Gastrocnemius medialis (tissue), 4 donors: ENCODE measurements around the gene SLFNL1. TPM values are rescaled to one million over a fixed set of nuclear protein-coding genes. Genes with fewer than 3 reads are reported as not detected.

ENCODE experiments used
- ATAC-seq, 2 donors: fragments of 150-250 bp; one replicate each; pipeline ENCODE4 v1.9.1; 2016
- DNase-seq, 2 donors: peaks; one replicate each; pipeline ENCODE4 v3.0.0-alpha.2; 2019
- H3K27ac ChIP-seq, 4 donors: fragments of 200-600 bp; sonication (generic); 1 replicate in 1 of 4; 2 replicates in 3 of 4; pipeline ENCODE4 v1.5.1; 2016 to 2018; ENCODE audit warnings: mild to moderate bottlenecking in 2 of 4, moderate library complexity in 1 of 4
- H3K27me3 ChIP-seq, 3 donors: fragments of 200-600 bp; sonication (generic) in 2 of 3; 1 replicate in 1 of 3; 2 replicates in 2 of 3; pipeline versions ENCODE4 v1.5.1 to v1.6.0; 2016 to 2019; ENCODE audit warnings: mild to moderate bottlenecking in 1 of 3, moderate library complexity in 1 of 3
- H3K36me3 ChIP-seq, 2 donors: fragments of 200-600 bp; sonication (generic) in 1 of 2; one replicate each; pipeline ENCODE4 v1.5.1; 2017 to 2018
- H3K4me1 ChIP-seq, 2 donors: fragments of 200-600 bp; sonication (generic) in 1 of 2; one replicate each; pipeline ENCODE4 v1.5.1; 2016 to 2017; ENCODE audit warnings: mild to moderate bottlenecking in 2 of 2
- H3K4me3 ChIP-seq, 4 donors: fragments of 200-600 bp; sonication (generic) in 3 of 4; 1 replicate in 1 of 4; 2 replicates in 3 of 4; pipeline ENCODE4 v1.5.1; 2016 to 2019; ENCODE audit warnings: mild to moderate bottlenecking in 2 of 4
- H3K9me3 ChIP-seq, 3 donors: fragments of 200-600 bp; sonication (generic) in 2 of 3; 1 replicate in 1 of 3; 2 replicates in 2 of 3; pipeline ENCODE4 v1.5.1; 2016 to 2019
- CTCF ChIP-seq, 5 experiments: fragments of 450-650 bp in 3 of 5; fragments of 200-600 bp in 2 of 5; sonication (generic) in 2 of 5; IDR thresholded peaks in 4 of 5; conservative IDR thresholded peaks in 1 of 5; 1 replicate in 4 of 5; 2 replicates in 1 of 5; pipeline ENCODE4 v1.5.1; 2016 to 2019; ENCODE audit warnings: antibody characterized with exemption in 5 of 5, mild to moderate bottlenecking in 3 of 5, moderate library complexity in 3 of 5
- POLR2A ChIP-seq, 2 donors: fragments of 450-650 bp; IDR thresholded peaks; one replicate each; pipeline ENCODE4 v1.6.1; 2017; ENCODE audit warnings: antibody characterized with exemption in 2 of 2, mild to moderate bottlenecking in 2 of 2, moderate library complexity in 2 of 2
- in situ Hi-C, 4 donors: fragments of 200-750 bp; cut with MboI; loops; one replicate each; pipeline versions ENCODE4 v1.15.0 to v1.8.0; 2017; ENCODE audit warnings: low sequenced_read_pairs in 4 of 4
- intact Hi-C: fragments of 100-400 bp; cut with DNase I; formaldehyde crosslinking; loops from one replicate; pipeline ENCODE4 v1.15.1; 2023; ENCODE audit warnings: low total_unique reads
- total RNA-seq, 4 donors: library from RNA; depleted of rRNA; stranded (reverse); fragments of >200 nt; gene quantifications; one replicate each; pipeline versions ENCODE4 v1.1.0 to v1.2.3, GENCODE V29; 2016

Gene SLFNL1
- total RNA-seq, 4 donors from 2014 or later = 0.29 to 2.0 (median 0.69) TPM

- DNase-seq (no peak), ATAC-seq (peak in 1 of 2 donors; percentile 53)
- peaks cover 11 to 14% of the 10 kb centered on the region in 2 donors for H3K4me1 ChIP-seq
- in situ Hi-C loops = no loop called here
- H3K36me3 ChIP-seq = peaks cover 0 to 13% of the 10 kb centered on the region in 2 donors
- intact Hi-C loops = loop anchor here (1.0 kb wide), 1 partner anchor 23 kb away; no protein-coding TSS in a partner anchor
- no peak for TF ChIP-seq CTCF (IDR thresholded peaks at IDR 0.05 in 4 of 5, conservative IDR thresholded peaks at IDR 0.05 in 1 of 5)
- TF ChIP-seq POLR2A (IDR thresholded peaks at IDR 0.05) = no peak
- peak overlapping the region; percentile 65 to 93 (median 76) for H3K4me3 ChIP-seq
- no peaks in the 10 kb centered on the region for H3K27me3 ChIP-seq
- H3K27ac ChIP-seq = peak overlapping the region; percentile 86 to 98 (median 95)
- H3K9me3 ChIP-seq = no peaks in the 10 kb centered on the region
These were observed 41.5 kb downstream of the SLFNL1 start for GRCh38 chr1:40980068-40980452.

GRCh38 chr1:40979241-40980067, 42.1 kb downstream of the SLFNL1 start, which contains the start of gene CTPS1:
Gene CTPS1 (plus strand): TSS chr1:40979696. CDS start chr1:40983291, 3,595 bp downstream.
- DNase-seq = peak; percentile 91 to 93
- intact Hi-C loops (loop anchor here (1.0 to 5.0 kb wide), 3 partner anchors 24 to 289 kb away; partner anchors contain the start of gene NFYC), in situ Hi-C loops (no loop called here)
- TF ChIP-seq POLR2A (IDR thresholded peaks at IDR 0.05) (peak; percentile 72 to 80), CTCF (IDR thresholded peaks at IDR 0.05 in 4 of 5, conservative IDR thresholded peaks at IDR 0.05 in 1 of 5) (no peak)
- peaks cover 11 to 14% of the 10 kb centered on the region in 2 donors for H3K4me1 ChIP-seq
- H3K36me3 ChIP-seq = peaks cover 0 to 7% of the 10 kb centered on the region in 2 donors
- no peaks in the 10 kb centered on the region for H3K9me3 ChIP-seq
- H3K4me3 ChIP-seq = peak within 1 kb of the TSS; percentile 65 to 93 (median 76)
- peak within 1 kb of the TSS; percentile 86 to 98 (median 95) for H3K27ac ChIP-seq
- no peaks in the 10 kb centered on the region for H3K27me3 ChIP-seq
- peak; percentile 97 to 98 for ATAC-seq

- Histone ChIP-seq H3K36me3 (peaks cover 0 to 3% of the 10 kb centered on the region in 2 donors), H3K27ac (peak overlapping the region; percentile 86 to 98 (median 95)), H3K9me3 (no peaks in the 10 kb centered on the region), H3K4me1 (peaks cover 11 to 14% of the 10 kb centered on the region in 2 donors), H3K27me3 (no peaks in the 10 kb centered on the region), H3K4me3 (peak overlapping the region; percentile 65 to 93 (median 76))
- in situ Hi-C loops = no loop called here
- no peak for ATAC-seq
- no peak for TF ChIP-seq POLR2A (IDR thresholded peaks at IDR 0.05)
- no peak for TF ChIP-seq CTCF (IDR thresholded peaks at IDR 0.05 in 4 of 5, conservative IDR thresholded peaks at IDR 0.05 in 1 of 5)
- intact Hi-C loops = loop anchor here (2.0 to 5.0 kb wide), 2 partner anchors 68 to 288 kb away; partner anchors contain the start of gene NFYC
- DNase-seq = no peak
These were observed 42.7 kb downstream of the SLFNL1 start for GRCh38 chr1:40978886-40979240.

- intact Hi-C loops = loop anchor here (2.0 to 5.0 kb wide), 2 partner anchors 70 to 287 kb away; partner anchors contain the start of gene NFYC
- no peak for ATAC-seq
- Histone ChIP-seq H3K27ac (no peak overlapping the region), H3K4me1 (peaks cover 11 to 14% of the 10 kb centered on the region in 2 donors), H3K27me3 (no peaks in the 10 kb centered on the region), H3K9me3 (no peaks in the 10 kb centered on the region), H3K4me3 (no peak overlapping the region), H3K36me3 (no peaks in the 10 kb centered on the region)
- in situ Hi-C loops = no loop called here
- TF ChIP-seq POLR2A (IDR thresholded peaks at IDR 0.05) = no peak
- no peak for TF ChIP-seq CTCF (IDR thresholded peaks at IDR 0.05 in 4 of 5, conservative IDR thresholded peaks at IDR 0.05 in 1 of 5)
- no peak for DNase-seq
These were observed 43.8 kb downstream of the SLFNL1 start for GRCh38 chr1:40977716-40978115.
